GM12878 (cell line): ENCODE measurements around the gene FAM76A. TPM values are rescaled to one million over a fixed set of nuclear protein-coding genes. Genes with fewer than 3 reads are reported as not detected.
A peak's percentile ranks its signal among the peaks of the same experiment; 100 is the strongest.
"Not testable (repeated sequence)": the region's sequence is repeated elsewhere in the genome, so short reads cannot be mapped to it uniquely, and the experiment has no call there.

Experiments used
- ATAC-seq: fragments of 200-7000 bp; cut with Tn5 transposase; 3 replicates; pipeline ENCODE4 v1.9.1; 2020; ENCODE audit warnings: mild to moderate bottlenecking, moderate library complexity
- BruUV-seq: library from RNA; stranded (reverse); fragments of 400-500 nt; replicated peaks from 2 replicates; lab custom pipeline; 2021; lab: Mats Ljungman, UMichigan
- CTCF ChIA-PET: fragments of 300-600 bp; sonication (Branson Sonifier 250); formaldehyde crosslinking; extraction: SDS; loops from one replicate; lab custom pipeline; 2021; ENCODE audit warnings: inconsistent platforms; lab: Yijun Ruan, JAX
- POLR2A ChIA-PET: fragments of 350-600 bp; formaldehyde crosslinking; extraction: SDS; loops from one replicate; lab custom pipeline; 2021; ENCODE audit warnings: inconsistent platforms; lab: Charles Lee
- RAD21 ChIA-PET: fragments of 300-600 bp; sonication (Branson Sonifier 250); formaldehyde crosslinking; loops from one replicate; lab custom pipeline; 2023; ENCODE audit warnings: antibody characterized with exemption; ENCODE audit not compliant: unreplicated experiment; lab: Charles Lee
- SMC1A ChIA-PET: fragments of 300-600 bp; sonication (Branson Sonifier 250); formaldehyde crosslinking; loops from one replicate; lab custom pipeline; 2023; ENCODE audit not compliant: unreplicated experiment, uncharacterized antibody; lab: Charles Lee
- DNase-seq: peaks from one replicate; pipeline ENCODE4 v3.0.0-alpha.2; 2011; ENCODE audit warnings: low read depth, low spot score
- FAIRE-seq: peaks from 3 replicates; lab custom pipeline; 2011; peaks lifted over from hg19 to GRCh38; lab: Jason Lieb, UNC
- H2AFZ ChIP-seq: 2 replicates; pipeline ENCODE4 v1.6.0; 2011; ENCODE audit warnings: low read depth, low read length, control low read depth; ENCODE audit not compliant: control insufficient read depth
- H3K27ac ChIP-seq: 2 replicates; pipeline ENCODE4 v1.5.1; 2011; ENCODE audit warnings: control low read depth; ENCODE audit not compliant: control insufficient read depth, insufficient read depth
- H3K27me3 ChIP-seq, 2 experiments: replicated peaks in 1 of 2; 2 replicates each; pipeline versions ENCODE4 v1.6.0 to v1.6.1; 2011; ENCODE audit warnings: low read length in 1 of 2; ENCODE audit not compliant: control insufficient read depth in 2 of 2, insufficient read depth in 2 of 2
- H3K36me3 ChIP-seq, 2 experiments: 2 replicates each; pipeline ENCODE4 v1.5.1; 2011; ENCODE audit warnings: low read length in 1 of 2; ENCODE audit not compliant: control insufficient read depth in 2 of 2, insufficient read depth in 2 of 2
- H3K4me1 ChIP-seq: 2 replicates; pipeline ENCODE4 v1.6.1; 2011; ENCODE audit warnings: mild to moderate bottlenecking, low read length, moderate library complexity, mixed read lengths; ENCODE audit not compliant: control insufficient read depth, insufficient read depth
- H3K4me2 ChIP-seq: 2 replicates; pipeline ENCODE4 v1.6.0; 2011; ENCODE audit warnings: control low read depth; ENCODE audit not compliant: control insufficient read depth, insufficient read depth
- H3K4me3 ChIP-seq: fragments of 200-600 bp; sonication (generic); 2 replicates; pipeline ENCODE4 v1.5.1; 2016
- H3K79me2 ChIP-seq: 2 replicates; pipeline ENCODE4 v1.6.0; 2011; ENCODE audit warnings: low read length; ENCODE audit not compliant: control insufficient read depth, insufficient read depth
- H3K9ac ChIP-seq: 2 replicates; pipeline ENCODE4 v1.8.0; 2011; ENCODE audit warnings: low read length, control low read depth, mixed read lengths; ENCODE audit not compliant: control insufficient read depth, insufficient read depth
- H3K9me3 ChIP-seq: replicated peaks from 3 replicates; pipeline ENCODE4 v1.5.1; 2011; ENCODE audit warnings: mild to moderate bottlenecking, low read length; ENCODE audit not compliant: control insufficient read depth, insufficient read depth
- H4K20me1 ChIP-seq: 2 replicates; pipeline ENCODE4 v1.6.0; 2011; ENCODE audit not compliant: control insufficient read depth, insufficient read depth
- WGBS: methylation state at CpG from one replicate; pipeline ENCODE4 v1.1.6; 2016; ENCODE audit warnings: low lambda C conversion rate; ENCODE audit not compliant: insufficient replicate concordance, insufficient coverage; ENCODE audit errors: missing lambda C conversion rate; 5-methylcytosine and 5-hydroxymethylcytosine counted together
- in situ Hi-C: fragments of 300-500 bp; cut with MboI; formaldehyde crosslinking; loops from 9 replicates; pipeline ENCODE4 v1.14.3; 2018; ENCODE audit warnings: mixed read lengths
- intact Hi-C: fragments of 100-400 bp; cut with micrococcal nuclease; formaldehyde crosslinking; loops from one replicate; pipeline ENCODE4 v1.14.2; 2022; ENCODE audit not compliant: unreplicated experiment
- polyA plus RNA-seq, 11 experiments: library from polyadenylated mRNA; depleted of rRNA in 4 of 11; unstranded in 6 of 11; stranded (reverse) in 5 of 11; fragments of >200 nt; fragmentation: Nextera tagmentation in 4 of 11; fragmentation: Illumina TruSeq in 1 of 11; extraction: Ambion mirVana in 4 of 11; extraction: Trizol in 1 of 11; gene quantifications; 1 replicate in 1 of 11; 2 replicates in 10 of 11; pipeline versions ENCODE4 v1.2.1 to v1.2.3, GENCODE V29; 2011 to 2016; ENCODE audit warnings: inconsistent platforms in 2 of 11, missing spikeins in 2 of 11, low read depth in 1 of 11
- total RNA-seq, 4 experiments: library from RNA; depleted of rRNA in 3 of 4; stranded (reverse); fragments of >200 nt in 3 of 4; fragmentation: Illumina TruSeq in 1 of 4; extraction: Trizol in 1 of 4; gene quantifications; 2 replicates each; pipeline versions ENCODE4 v1.2.1 to v1.2.3, GENCODE V29; 2013 to 2021

FAM76A gene
- total and polyA plus RNA-seq, 10 of the 15 experiments (the other 5 are each of a cell fraction or from before 2014, with no cell fraction given): 5.4 to 13.4 (median 7.6) TPM

DNA sequence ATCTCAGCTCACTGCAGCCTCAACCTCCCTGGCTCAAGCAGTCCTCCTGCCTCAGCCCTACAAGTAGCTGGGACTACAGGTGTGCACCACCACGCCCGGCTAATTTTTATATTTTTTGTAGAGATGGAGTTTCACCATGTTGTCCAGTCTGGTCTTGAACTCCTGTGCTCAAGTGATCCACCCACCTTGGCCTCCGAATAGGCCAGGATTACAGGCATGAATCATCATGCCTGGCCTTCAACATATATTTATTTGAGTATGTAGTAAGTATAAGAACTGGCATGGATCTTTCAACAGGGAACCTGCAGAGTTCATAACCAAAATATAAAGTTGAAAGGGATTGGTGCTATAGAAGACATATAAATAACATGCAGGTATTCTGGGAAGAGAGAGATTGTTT is 49.6 kb downstream of the FAM76A start:
- Histone ChIP-seq H3K79me2 (peaks cover 64% of the 10 kb centered on the region), H3K4me2 (peak overlapping the region; percentile 76), H3K4me3 (peak overlapping the region; percentile 47; the same call in 1 of the 2 replicates)
- DNase-seq, H4K20me1 ChIP-seq, H3K27me3 ChIP-seq, H3K4me1 ChIP-seq, H3K27ac ChIP-seq, ATAC-seq, H2AFZ ChIP-seq, BruUV-seq, H3K36me3 ChIP-seq, H3K9me3 ChIP-seq, H3K9ac ChIP-seq, in situ Hi-C loops, FAIRE-seq: not testable (repeated sequence)
- 78% methylated on average over 3 of the region's 3 CpGs for WGBS
- RAD21 ChIA-PET: interaction anchor here (1.2 to 1.3 kb wide), 2 partner anchors 24 to 55 kb away, joined by 3 read pairs; partner anchors contain the start of gene PPP1R8
- SMC1A ChIA-PET: interaction anchor here (0.7 to 5.4 kb wide), 6 partner anchors 11 to 357 kb away, joined by 3 to 35 read pairs (median 6); partner anchors contain the start of gene IFI6
- POLR2A ChIA-PET: interaction anchor here (1.0 to 3.1 kb wide), 3 partner anchors 50 to 59 kb away, joined by 3 to 26 read pairs (median 3); partner anchors contain the start of gene FAM76A
- intact Hi-C loops: loop anchor here (10.0 kb wide), 1 partner anchor 469 kb away; no protein-coding TSS in a partner anchor
- CTCF ChIA-PET: interaction anchor here (1.0 to 5.3 kb wide), 7 partner anchors 10 to 300 kb away, joined by 3 to 33 read pairs (median 3); partner anchors contain the start of gene IFI6

DNA sequence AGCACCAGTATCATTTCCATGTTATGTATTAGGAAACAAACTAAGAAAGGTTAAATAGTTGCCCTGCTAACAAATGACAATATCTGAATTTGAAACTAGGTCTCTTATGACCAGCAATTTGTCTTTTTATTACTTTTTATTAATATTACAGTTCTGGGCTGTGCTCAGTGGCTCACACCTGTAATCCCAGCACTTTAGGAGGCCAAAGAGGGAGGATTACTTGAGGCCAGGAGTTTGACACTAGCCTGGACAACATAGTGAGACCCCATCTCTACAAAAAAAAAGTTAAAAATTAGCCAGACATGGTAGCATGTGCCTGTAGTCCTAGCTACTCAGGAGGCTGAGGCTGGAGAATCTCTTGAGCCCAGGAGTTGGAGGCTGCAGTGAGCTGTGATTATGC is 50.5 kb downstream of the FAM76A start:
- H3K9me3 ChIP-seq, BruUV-seq, ATAC-seq, H4K20me1 ChIP-seq, H3K9ac ChIP-seq, H3K4me1 ChIP-seq, H2AFZ ChIP-seq, H3K36me3 ChIP-seq, H3K4me3 ChIP-seq, in situ Hi-C loops, H3K27me3 ChIP-seq, FAIRE-seq, H3K27ac ChIP-seq, DNase-seq: not testable (repeated sequence)
- ChIA-PET SMC1A (interaction anchor here (0.7 to 2.3 kb wide), 6 partner anchors 10 to 358 kb away, joined by 3 to 21 read pairs (median 4); partner anchors contain the start of gene IFI6), RAD21 (interaction anchor here (0.6 to 1.0 kb wide), 4 partner anchors 8 to 1253 kb away, joined by 3 to 4 read pairs (median 3); no protein-coding TSS in a partner anchor), CTCF (interaction anchor here (1.0 to 5.3 kb wide), 6 partner anchors 9 to 168 kb away, joined by 3 to 33 read pairs (median 4); partner anchors contain the start of gene IFI6), POLR2A (interaction anchor here (1.0 kb wide), 2 partner anchors 13 to 106 kb away, joined by 3 to 5 read pairs; no protein-coding TSS in a partner anchor)
- peaks cover 64% of the 10 kb centered on the region for H3K79me2 ChIP-seq
- peak overlapping the region; percentile 76 for H3K4me2 ChIP-seq
- intact Hi-C loops: loop anchor here (10.0 kb wide), 1 partner anchor 469 kb away; no protein-coding TSS in a partner anchor
